ENCODE measurements around the gene PSTPIP1. TPM values are rescaled to one million over a fixed set of nuclear protein-coding genes. Genes with fewer than 3 reads are reported as not detected.

The PSTPIP1 gene
- total and polyA plus RNA-seq, 9 of the 15 experiments (the other 6 are each of a cell fraction or from before 2014, with no cell fraction given): not detected

GRCh38 chr15:76987276-76987675, 7.7 kb upstream of the PSTPIP1 start:
- 71% methylated on average over 5 of the region's 6 CpGs for WGBS (ENCODE audit: insufficient coverage, low coverage, missing lambda C conversion rate)
- POLR2A ChIA-PET: interaction anchor here (0.8 kb wide), 1 partner anchor 18 kb away, joined by 3 read pairs; no protein-coding TSS in a partner anchor
- Histone ChIP-seq H3K36me3 (ENCODE audit: control insufficient read depth, insufficient read depth, low read length) (no peaks in the 10 kb centered on the region), H3K27me3 (ENCODE audit: control insufficient read depth in 2 of 2, insufficient read depth in 2 of 2, low read length in 2 of 2) (peaks cover 17 to 36% of the 10 kb centered on the region in 2 experiments), H4K20me1 (replicated peaks; ENCODE audit: control insufficient read depth, insufficient read depth, low read length) (no peaks in the 10 kb centered on the region), H3K79me2 (ENCODE audit: control insufficient read depth, insufficient read depth, low read length) (no peaks in the 10 kb centered on the region), H3K4me3 (no peak overlapping the region), H3K9ac (ENCODE audit: insufficient read depth in 1 of 2, low read depth in 2 of 2, low read length in 2 of 2) (no peak overlapping the region), H3K9me1 (ENCODE audit: control insufficient read depth, insufficient read depth, low read length) (no peaks in the 10 kb centered on the region), H3K9me3 (replicated peaks; ENCODE audit: control insufficient read depth, insufficient read depth, low read depth, low read length) (no peaks in the 10 kb centered on the region), H3K27ac (ENCODE audit: extremely low read depth, low read depth, low read length) (no peak overlapping the region), H3K4me2 (ENCODE audit: insufficient read depth, low read length) (no peak overlapping the region), H2AFZ (ENCODE audit: low read depth, low read length) (no peak overlapping the region), H3K4me1 (replicated peaks in 1 of 2; ENCODE audit: control insufficient read depth in 2 of 2, insufficient read depth in 2 of 2, low read length in 2 of 2) (peaks cover 0 to 6% of the 10 kb centered on the region in 2 experiments; a peak in 3 of 5 replicates)
- TF ChIP-seq, protein P1, sequence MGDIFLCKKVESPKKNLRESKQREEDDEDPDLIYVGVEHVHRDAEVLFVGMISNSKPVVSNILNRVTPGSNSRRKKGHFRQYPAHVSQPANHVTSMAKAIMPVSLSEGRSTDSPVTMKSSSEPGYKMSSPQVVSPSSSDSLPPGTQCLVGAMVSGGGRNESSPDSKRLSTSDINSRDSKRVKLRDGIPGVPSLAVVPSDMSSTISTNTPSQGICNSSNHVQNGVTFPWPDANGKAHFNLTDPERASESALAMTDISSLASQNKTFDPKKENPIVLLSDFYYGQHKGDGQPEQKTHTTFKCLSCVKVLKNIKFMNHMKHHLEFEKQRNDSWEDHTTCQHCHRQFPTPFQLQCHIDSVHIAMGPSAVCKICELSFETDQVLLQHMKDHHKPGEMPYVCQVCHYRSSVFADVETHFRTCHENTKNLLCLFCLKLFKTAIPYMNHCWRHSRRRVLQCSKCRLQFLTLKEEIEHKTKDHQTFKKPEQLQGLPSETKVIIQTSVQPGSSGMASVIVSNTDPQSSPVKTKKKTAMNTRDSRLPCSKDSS (IDR thresholded peaks at IDR 0.05; ENCODE audit: low read depth, partially characterized antibody): no peak
- TF ChIP-seq ZNF445 (CRISPR knock-in tag; IDR thresholded peaks at IDR 0.05; ENCODE audit: low read depth) (no peak), STAT5A (IDR thresholded peaks at IDR 0.05; ENCODE audit: borderline replicate concordance, low read length) (no peak), NKRF (IDR thresholded peaks at IDR 0.05; ENCODE audit: borderline replicate concordance) (no peak), MAX (CRISPR knock-in tag; IDR thresholded peaks at IDR 0.05) (no peak)
- FAIRE-seq (no peak), ATAC-seq (no peak), DNase-seq (ENCODE audit: extremely low read depth in 1 of 4, low spot score in 3 of 4) (no peak)
- no TSS peak for BruUV-seq (replicated peaks)
- intact Hi-C loops (cut with micrococcal nuclease) (no loop called here), in situ Hi-C loops (cut with MboI) (no loop called here)
- CTCF ChIA-PET (ENCODE audit: low intra/inter-chr PET ratio): no interaction called here

Measured in K562 (cell line).